ENCODE measurements around the gene ENAH. TPM values are rescaled to one million over a fixed set of nuclear protein-coding genes. Genes with fewer than 3 reads are reported as not detected.
A peak's percentile ranks its signal among the peaks of the same experiment; 100 is the strongest.

Gene ENAH
- total RNA-seq, 1 experiment from 2014 or later = 19.4 TPM

DNA sequence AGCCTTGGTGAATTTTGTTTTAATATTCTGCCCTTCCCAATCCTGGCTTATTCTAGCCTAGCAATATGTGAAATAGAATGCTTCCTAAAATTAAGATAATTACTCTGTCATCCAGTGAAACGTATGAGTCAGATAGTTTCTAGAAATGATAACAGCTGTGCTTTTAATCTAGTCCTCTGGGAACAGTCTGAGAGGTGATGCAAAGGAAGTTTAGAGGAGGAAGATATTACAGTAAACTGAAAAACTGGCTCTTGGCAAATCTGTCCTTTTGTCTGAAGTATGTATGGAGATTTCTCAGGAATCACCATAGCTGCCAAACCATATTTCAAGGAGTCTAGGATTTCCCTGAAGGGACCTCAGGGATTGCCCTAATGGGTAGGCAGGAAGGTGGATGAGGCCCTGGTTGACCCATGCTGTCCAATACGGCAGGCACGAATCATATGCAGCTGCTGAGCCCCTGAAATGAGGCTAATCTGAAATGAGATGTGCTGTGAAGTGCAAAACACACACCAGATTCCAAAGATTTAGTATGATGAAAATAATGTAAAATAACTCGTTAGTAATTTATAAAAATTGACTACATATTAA, 154.3 kb downstream of the ENAH start:
- no peak for DNase-seq (ENCODE audit: low spot score)

DNA sequence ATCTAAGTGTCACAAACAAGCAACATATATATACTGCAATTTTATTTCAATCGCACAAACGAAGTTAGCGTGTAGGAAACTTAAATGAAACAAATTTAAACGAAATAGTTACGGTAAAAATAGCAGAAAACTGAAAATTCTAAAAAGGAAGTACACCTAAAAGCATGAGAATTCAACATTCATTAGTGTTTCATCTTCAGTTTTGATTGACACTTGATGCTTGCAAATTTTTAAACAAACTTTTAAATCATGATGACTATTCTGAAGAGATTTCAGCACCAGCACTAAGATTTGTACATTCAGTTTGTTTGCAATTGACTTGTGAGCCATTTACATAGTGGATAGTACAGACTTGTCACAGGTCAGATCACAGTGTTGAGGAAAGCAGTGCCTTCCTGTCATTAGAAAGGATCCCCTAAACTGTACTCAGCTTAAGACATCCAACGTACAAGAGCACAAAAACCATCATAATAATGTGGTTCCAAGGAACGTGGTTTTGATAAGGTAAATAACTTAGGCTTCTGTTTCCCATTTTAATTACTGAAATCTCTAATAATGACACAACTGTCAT, 158.0 kb downstream of the ENAH start:
- no peak for DNase-seq (ENCODE audit: low spot score)

DNA sequence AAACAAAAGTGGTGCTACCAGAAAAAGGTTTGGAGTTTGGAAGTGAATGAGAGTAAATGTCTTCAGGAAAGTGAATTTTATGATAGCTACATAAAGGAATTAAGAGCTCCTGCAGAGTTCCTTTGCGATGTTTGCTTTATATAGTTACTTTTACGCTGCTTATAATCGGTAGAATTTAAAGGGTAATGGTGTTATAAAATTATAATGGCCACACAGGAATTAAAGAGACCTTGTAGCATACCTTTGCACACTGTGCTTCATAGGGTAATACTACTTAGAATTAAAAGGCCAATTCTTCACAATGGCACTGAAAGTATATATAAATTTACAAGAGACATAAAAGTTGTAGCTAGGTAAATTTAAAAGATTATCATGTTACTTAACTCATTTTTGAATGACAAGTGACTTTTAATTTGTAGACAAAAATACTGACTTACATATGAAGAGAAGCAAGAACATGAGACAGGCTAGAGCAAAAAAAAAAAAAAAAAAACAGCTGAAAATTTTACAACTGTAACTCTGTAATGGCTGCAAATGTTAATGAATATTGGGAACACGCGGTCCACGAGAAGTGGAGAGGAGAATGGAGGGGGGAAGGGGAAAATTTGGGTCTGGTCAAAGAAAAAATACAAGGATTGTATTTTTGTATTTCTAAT, 159.2 kb downstream of the ENAH start:
- DNase-seq (ENCODE audit: low spot score) = no peak

DNA sequence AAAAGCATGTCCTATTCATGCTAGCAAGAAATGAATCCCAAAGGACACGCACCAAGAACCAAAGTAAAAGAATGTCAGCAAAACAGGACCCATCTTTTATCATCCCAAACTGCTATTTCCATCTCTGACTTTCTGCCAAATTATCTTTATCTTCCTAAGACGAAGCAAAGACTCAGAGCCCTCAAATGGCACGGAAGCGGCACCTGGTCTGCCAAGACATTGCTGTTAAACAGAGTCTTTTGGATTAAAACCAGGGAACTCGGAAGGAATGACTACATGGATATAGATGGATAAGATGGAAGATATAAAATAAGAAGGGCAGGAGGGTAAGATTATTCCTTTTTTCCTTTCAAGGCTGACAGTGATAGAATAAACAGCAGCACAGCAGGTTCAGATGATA, 164.2 kb downstream of the ENAH start:
- no peak for DNase-seq (ENCODE audit: low spot score)

DNA sequence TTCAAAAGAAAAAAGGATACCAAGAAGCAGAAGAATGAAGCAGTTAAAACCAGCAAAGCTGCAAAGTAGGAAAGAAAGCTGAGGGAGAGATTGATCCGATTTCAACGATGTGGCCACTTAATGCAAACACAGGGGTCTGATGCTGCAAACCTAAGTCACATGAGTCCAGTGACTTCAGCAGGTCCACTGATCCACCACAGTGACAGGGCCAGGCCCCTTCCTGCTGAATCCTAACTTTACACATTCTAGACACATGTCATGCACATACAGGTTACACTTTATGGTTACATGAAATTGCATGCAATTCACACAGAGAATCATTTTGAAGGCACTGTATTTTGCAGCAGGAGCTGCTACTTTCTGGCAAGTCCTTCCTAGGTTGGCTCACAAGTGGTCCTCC, 166.1 kb downstream of the ENAH start:
- no peak for DNase-seq (ENCODE audit: low spot score)

DNA sequence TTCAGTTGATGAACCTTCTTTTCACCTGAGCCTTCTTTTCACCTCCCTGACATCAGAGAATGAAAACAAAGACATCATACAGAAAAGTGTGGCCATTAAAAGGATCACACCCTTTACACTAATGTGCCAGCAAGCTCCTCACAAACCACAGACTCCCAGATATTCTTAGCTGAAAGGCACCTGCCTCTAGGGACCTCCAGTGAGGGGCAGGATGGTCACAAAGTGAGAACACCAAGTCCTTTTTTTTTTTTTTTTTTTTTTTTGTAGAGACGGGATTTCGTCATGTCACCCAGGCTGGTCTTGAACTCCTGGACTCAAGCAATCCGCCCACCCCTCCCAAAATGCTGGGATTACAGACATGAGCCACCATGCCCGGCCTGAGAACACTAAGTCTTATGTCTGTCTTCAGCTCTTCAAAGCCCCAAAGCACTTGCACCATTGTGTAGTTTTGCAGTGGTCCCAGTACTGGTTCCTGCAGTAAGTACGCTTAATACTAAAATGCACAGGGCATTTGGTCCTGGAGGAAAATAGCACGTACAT, 166.9 kb downstream of the ENAH start:
- DNase-seq (ENCODE audit: low spot score) = no peak

DNA sequence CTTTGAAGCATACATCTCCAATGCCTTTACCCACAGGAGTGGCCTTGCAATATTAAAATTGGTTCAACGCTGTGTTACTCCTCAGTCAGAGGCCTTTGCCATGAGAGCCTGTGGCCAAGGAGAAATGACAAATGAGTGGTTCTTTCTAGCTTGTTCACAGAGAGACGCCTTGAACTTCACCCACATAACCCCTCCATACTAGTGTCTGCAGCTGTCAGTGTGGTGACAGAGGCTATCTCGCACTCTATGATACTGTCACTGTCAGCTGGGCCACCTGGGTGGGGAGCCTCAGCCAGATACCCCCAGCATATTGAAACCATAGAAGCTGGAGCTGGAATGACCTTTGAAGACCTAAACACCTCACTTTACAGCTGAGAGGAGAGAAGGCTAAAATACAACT, 167.7 kb downstream of the ENAH start:
- DNase-seq (ENCODE audit: low spot score) = no peak

DNA sequence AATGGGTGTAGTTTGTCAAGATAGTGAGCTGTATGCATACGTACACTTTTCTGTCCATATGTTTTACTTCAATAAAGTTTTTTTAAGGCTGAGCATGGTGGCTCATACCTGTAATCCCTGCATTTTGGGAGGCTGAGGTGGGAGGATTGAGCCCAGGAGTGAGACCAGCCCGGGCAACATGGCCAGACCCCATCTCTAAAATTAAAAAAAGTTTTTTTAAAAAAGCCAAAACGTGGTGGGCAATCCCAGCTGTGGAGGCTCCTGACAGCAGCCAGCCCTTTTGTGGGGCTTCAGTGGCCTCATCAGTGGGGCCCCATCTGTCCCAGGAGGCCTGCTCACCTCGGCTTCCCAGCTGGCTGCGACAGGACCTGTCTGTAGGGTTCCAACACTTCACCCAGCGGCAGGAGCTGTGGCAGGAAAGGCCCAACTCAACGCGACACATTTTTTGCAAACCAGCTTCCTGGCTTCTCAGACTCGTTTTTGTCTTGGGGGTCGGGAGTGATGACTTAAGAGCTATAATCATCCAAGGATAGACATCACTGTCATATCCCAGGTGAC, 168.2 kb downstream of the ENAH start:
- DNase-seq (ENCODE audit: low spot score) = no peak

DNA sequence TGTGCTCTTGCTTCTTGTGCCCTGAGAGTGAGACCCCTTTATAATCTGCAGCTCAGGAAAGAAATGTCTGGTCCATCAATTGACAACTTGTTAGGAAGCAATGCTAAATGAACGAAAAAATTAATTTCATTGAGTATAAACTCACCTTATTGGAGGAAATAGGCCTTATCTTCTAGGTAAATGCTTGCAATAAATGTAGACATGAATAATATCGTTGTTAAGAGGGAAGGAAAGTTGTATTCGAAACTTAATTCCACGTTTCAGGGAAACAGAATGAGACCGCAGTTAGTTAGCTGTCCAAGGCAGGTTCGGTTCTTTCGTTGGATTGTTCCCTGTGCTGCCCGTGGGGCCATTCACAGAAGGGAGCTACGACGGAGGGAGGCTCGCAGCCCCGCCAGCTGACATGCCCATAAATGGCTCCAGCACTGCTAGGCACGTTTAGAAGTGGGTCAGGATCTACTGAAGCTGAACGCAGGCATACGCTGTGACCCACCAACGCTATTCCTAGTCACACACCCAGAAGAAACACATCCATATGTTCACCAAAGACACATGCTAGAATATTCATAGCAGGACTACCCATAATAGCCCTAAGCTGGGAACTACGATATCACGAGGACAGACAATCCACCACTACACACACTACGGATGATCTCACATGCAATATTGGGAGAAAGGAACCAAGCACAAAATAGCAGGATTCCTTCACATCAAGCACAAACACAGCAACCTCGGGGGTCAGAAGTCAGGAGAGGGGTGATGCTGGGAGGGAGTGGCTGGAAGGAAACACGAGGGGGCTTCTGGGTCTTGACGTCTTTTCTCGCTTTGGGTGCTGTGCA, 168.9 kb downstream of the ENAH start:
- no peak for DNase-seq (ENCODE audit: low spot score)

DNA sequence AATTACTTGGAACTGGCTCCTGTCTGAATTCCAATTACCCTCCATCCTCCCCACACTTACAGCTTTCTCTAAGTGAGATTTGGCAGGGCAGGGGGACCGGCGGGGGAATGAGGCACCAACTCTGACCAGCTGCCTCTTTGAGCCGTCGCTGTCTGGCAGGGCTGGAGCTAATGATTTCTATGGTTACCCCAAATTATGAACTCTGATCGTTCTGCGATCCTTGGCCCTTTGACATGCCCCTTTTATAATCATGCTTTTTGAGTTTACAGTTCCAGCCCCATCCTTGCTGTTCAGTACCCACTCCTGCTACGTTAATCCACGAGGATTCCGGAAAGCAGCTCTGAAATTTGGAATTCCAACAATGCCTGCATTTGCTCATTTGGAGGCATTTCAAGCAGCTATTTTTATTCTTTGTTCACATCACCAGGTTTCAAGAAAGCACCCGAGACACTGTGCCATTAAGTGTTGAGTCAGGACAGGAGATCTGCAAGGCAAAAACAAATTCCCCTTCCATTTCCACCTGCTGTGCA, 170.4 kb downstream of the ENAH start:
- DNase-seq (ENCODE audit: low spot score) = no peak

DNA sequence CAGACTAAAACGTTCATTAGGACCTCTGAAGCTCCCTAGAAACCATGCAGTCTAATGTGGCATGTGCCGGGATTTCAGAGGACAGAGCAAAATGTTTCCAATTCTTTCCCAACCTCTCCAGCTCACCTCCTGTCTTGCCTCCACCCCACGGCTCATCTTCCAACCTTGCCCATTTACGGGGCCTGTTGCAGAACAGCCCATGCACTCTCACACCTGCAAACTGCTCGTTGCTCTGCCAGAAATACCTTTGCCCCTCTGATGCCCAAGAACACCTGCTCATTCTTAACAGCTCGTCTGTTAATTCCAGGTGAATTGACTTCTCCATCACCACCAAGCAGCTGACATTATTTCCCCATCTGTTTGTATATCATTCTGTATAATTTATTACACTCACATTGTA, 171.2 kb downstream of the ENAH start:
- no peak for DNase-seq (ENCODE audit: low spot score)

DNA sequence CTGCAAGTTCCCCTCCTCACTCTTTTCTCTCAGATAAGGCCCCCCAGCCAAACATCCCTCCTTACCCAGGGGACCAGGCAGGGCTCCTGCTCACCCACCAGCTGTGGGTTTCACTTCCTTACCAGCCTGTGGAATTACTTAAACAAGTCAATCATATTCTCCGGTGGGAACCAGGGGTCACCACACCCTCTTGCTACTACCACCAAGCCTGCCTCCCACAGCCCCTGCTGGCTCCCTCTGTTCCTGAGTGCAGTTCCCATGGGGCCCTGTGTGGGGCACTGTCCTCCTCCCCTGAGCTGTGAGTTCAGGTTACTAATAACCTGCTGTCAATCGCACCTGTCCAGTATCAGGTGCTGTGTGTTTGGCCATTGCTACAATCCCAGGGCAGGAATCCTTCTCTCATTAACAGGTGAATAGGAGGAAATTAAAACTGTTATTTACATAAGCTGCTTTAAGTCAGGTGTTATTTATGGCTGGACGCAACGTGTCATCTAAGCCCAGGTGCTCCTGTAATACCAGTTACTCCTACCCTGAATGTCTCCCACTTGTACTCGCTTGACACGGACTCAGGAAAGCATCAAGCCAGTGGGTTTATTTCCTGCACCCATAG, 172.0 kb downstream of the ENAH start:
- DNase-seq (ENCODE audit: low spot score) = peak; percentile 82

DNA sequence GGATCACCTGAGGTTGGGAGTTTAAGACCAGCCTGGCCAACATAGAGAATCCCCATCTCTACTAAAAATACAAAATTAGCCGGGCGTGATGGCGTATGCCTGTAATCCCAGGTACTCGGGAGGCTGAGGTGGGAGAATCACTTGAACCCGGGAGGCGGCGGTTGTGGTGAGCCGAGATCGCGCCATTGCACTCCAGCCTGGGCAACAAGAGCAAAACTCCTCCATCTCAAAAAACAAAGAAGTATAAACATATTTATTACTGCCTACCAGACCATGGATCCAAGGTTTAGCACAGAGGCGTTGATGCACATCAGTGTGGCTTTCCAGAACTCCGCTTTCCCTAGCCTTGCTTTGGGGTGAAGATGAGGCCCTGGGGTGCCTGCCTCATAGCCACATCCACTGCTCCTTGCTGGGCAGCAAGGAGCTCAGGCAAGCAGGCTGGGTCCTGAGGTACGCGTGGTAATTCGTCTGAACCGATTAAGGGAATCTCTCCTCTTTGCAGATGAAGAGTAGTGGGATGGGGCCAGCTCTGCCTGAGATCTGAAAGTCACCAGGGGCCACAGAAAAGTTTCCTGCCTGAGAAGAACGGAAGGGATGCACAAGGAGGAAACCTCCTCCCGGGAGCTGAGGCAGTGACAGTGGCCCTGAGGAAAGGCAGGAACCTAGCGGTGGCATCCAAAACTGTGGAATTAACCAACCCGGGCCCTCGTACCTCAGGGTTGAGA, 172.8 kb downstream of the ENAH start:
- DNase-seq (ENCODE audit: low spot score) = no peak

DNA sequence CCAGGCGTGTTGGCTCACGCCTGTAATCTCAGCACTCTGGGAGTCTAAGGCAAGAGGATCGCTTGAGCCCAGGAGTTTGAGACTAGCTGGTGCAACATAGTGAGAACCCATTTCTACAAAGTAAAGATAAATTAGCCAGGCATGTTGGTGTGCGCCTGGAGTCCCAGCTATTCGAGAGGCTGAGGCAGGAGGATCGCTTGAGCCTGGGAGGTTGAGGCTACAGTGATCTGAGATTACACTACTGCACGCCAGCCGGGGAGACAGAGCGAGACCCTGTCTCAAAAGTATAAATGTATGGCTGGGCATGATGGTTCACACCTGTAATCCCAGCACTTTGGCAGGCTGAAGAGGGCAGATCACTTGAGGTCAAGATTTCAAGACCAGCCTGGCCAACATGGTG, 173.6 kb downstream of the ENAH start:
- no peak for DNase-seq (ENCODE audit: low spot score)

DNA sequence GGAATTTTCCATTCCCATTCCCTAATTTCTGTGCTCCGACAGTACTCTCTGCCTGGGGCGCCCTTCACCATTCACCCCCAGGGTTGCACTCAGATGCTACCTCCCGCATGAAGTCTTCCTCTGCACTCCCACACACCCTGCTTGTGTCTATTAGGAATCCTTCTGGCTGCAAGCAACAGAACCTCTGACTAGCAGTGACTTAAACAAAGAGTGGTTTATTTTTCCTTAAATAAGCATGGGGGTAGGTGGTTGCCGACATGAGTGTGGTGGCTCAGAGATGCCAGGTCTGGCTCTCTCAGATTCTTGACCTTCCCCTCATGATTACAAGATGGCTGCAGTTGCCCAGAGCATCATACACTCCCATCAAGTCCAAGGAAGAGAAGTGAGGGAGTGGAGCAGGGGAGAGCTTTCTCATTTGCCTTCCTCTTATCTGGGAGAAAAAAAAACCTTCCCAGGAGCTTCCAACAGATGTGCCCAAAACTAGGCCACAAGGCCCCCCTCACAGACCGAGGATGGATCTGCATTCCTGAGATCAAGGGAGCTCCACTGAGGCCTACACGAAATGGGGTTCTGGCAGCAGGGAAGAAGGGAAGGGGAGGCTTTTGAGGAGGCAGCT, 175.5 kb downstream of the ENAH start:
- DNase-seq (ENCODE audit: low spot score) = no peak

DNA sequence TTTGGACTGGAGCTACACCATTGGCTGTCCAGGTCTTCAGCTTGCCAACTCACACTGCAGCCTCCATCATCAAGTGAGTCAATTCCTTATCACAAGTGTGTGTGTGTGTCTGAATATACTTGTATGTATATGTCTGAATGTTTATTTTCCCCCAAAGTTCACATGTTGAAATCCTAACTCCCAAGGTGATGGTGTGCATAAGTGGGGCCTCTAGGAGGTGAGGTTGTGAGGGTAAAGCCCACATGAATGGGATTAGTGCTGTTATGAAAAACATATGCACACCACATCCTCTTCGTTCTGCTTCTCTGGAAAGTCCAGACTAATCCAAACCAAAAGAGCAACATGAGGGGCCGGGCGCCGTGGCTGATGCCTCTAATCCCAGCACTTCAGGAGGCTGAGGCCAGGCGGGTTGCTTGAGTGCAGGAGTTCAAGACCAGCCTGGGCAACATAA, 176.4 kb downstream of the ENAH start:
- no peak for DNase-seq (ENCODE audit: low spot score)

DNA sequence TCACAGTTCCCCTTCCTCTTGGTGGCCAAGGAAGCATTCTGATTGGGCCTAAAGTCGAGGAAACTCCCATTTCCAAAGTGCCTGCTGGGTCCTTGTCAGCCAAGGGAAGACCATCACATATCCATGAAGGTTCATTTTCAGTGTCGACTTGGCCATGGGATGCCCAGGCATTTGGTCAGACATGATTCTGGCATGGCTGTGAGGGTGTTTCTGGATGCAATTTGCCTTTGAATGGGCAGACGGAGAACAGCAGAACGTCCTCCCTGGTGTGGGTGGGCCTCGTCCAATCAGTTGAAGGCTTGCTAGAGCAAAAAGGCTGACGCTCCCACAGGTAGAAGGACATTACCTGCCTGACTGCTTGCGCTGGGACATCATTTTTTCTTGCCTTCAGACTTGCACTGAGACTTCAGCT, 176.8 kb downstream of the ENAH start:
- no peak for DNase-seq (ENCODE audit: low spot score)

DNA sequence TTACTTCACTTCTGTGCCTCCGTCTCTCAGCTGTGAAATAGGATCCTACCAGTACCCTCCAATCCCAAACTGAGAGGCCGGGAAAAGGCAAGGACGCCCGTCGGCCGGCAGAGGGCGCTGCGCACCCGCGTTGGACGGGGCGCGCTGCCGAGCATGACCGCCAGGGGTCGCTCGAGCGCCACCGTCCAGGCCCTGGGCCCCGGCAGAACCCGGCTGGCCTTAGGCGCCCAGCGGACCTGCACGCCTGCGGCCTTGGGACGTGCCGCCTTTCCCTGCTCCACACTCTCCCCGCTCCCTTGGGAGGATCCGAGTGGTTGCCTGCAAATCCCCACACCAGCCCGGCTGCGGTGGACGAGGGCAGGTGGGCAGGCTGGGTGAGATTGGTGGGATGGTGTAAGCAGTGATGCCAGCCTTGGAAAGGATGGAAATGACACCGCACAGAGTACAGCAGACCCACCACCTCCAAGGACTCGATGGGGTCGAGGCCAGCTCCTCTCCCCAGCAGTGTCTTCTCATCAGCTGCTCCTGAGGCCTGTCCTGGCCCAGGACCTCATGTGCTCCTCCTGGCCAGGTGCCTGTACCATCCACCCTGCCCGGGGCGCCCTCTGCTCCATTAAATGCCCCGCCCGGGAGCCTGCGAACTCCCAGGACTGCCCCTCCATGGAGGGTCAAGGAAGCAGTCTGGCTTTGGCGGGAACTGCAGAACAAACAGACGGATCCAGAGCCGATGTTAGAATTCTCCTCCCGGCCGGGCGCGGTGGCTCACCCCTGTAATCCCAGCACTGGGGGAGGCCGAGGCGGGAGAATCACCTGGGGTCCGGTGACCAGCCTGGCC, 177.7 kb downstream of the ENAH start:
- DNase-seq (ENCODE audit: low spot score) = peak; percentile 75

DNA sequence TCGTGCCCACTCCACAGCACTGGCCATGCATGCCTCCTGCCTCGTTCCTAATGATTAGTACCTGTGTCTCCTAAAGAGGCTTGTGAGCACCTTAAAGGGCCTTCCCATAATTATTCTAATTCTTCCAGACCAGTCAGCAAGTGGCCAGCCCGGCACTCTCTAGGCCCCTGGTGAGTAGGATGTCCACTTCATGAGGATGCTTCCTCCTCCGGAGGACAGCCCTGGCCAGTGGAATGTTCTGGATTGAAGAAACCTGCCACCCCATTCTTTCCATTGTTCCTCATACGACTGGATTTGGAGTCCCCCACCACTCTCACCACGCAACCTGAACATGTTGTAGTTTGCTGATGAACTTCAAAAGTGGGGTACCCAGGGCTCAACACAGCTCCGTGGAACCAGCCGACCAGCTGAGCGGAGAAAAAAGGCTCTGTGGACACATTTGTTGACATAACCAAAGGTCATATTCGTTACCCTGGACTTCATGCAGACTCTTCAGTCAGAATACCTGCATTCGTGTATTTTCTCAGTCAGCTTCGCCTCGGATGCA, 178.4 kb downstream of the ENAH start:
- no peak for DNase-seq (ENCODE audit: low spot score)

All from HT-29 (cell line).